Liver (tissue), 9 donors: ENCODE data around the gene LAMP5. TPM values are rescaled to one million over a fixed set of nuclear protein-coding genes. Genes with fewer than 3 reads are reported as not detected.

ENCODE experiments used
- DNase-seq: peaks from one replicate; pipeline ENCODE4 v3.0.0-alpha.2; 2017; ENCODE audit warnings: low spot score
- H3K27ac ChIP-seq, 2 donors: one replicate each; pipeline ENCODE4 v1.7.0; 2013; ENCODE audit warnings: inconsistent platforms in 2 of 2, low read length in 2 of 2, control low read depth in 1 of 2, low read depth in 1 of 2, mild to moderate bottlenecking in 1 of 2
- H3K27me3 ChIP-seq, 4 donors: one replicate each; pipeline versions ENCODE4 v1.6.1 to v1.7.0; 2013; ENCODE audit warnings: low read length in 3 of 4, inconsistent platforms in 1 of 4, mild to moderate bottlenecking in 1 of 4, moderate library complexity in 1 of 4; ENCODE audit not compliant: control insufficient read depth in 4 of 4, insufficient read depth in 4 of 4
- H3K36me3 ChIP-seq, 4 donors: one replicate each; pipeline versions ENCODE4 v1.6.1 to v1.7.0; 2013; ENCODE audit warnings: low read length in 3 of 4, mild to moderate bottlenecking in 3 of 4, low read depth in 1 of 4, moderate library complexity in 1 of 4; ENCODE audit not compliant: control insufficient read depth in 4 of 4, insufficient read depth in 3 of 4
- H3K4me1 ChIP-seq, 4 donors: one replicate each; pipeline versions ENCODE4 v1.6.1 to v1.7.0; 2013; ENCODE audit warnings: low read length in 3 of 4, mild to moderate bottlenecking in 3 of 4, moderate library complexity in 1 of 4; ENCODE audit not compliant: control insufficient read depth in 4 of 4, insufficient read depth in 4 of 4
- H3K4me3 ChIP-seq, 3 donors: one replicate each; pipeline versions ENCODE4 v1.6.1 to v1.7.0; 2013; ENCODE audit warnings: low read length in 3 of 3, control low read depth in 1 of 3, low read depth in 1 of 3, mild to moderate bottlenecking in 1 of 3
- H3K9ac ChIP-seq, 2 donors: one replicate each; pipeline ENCODE4 v1.7.0; 2013; ENCODE audit warnings: low read length in 2 of 2, mild to moderate bottlenecking in 2 of 2, moderate library complexity in 2 of 2, control low read depth in 1 of 2, low read depth in 1 of 2
- H3K9me3 ChIP-seq, 4 donors: one replicate each; pipeline versions ENCODE4 v1.6.1 to v1.7.0; 2013; ENCODE audit warnings: low read length in 3 of 4; ENCODE audit not compliant: control insufficient read depth in 4 of 4
- ATF3 ChIP-seq: IDR thresholded peaks from 2 replicates; pipeline ENCODE4 v1.6.1; 2016; ENCODE audit warnings: antibody characterized with exemption
- CTCF ChIP-seq: fragments of 150-350 bp; IDR thresholded peaks from 2 replicates; pipeline ENCODE4 v1.5.1; 2017; ENCODE audit warnings: improper control_type of control experiment, low read depth, low read length; ENCODE audit not compliant: missing input control
- EGR1 ChIP-seq, 2 donors: IDR thresholded peaks; 2 replicates each; pipeline ENCODE4 v1.6.1; 2016 to 2018; ENCODE audit warnings: antibody characterized with exemption in 2 of 2, low read depth in 2 of 2
- GABPA ChIP-seq, 2 donors: IDR thresholded peaks in 1 of 2; conservative IDR thresholded peaks in 1 of 2; 2 replicates each; pipeline ENCODE4 v1.6.1; 2016; ENCODE audit warnings: antibody characterized with exemption in 2 of 2, mild to moderate bottlenecking in 1 of 2, moderate library complexity in 1 of 2
- HNF4A ChIP-seq, 2 donors: conservative IDR thresholded peaks; 2 replicates each; pipeline ENCODE4 v1.6.1; 2016; ENCODE audit warnings: antibody characterized with exemption in 2 of 2, mild to moderate bottlenecking in 2 of 2
- HNF4G ChIP-seq: IDR thresholded peaks from 2 replicates; pipeline ENCODE4 v1.6.1; 2016; ENCODE audit warnings: antibody characterized with exemption
- JUND ChIP-seq, 2 donors: IDR thresholded peaks; 2 replicates each; pipeline ENCODE4 v1.6.1; 2016; ENCODE audit warnings: antibody characterized with exemption in 2 of 2
- MAX ChIP-seq: IDR thresholded peaks from 2 replicates; pipeline ENCODE4 v1.6.1; 2016; ENCODE audit warnings: antibody characterized with exemption
- NR2F2 ChIP-seq: IDR thresholded peaks from 2 replicates; pipeline ENCODE4 v1.6.1; 2016; ENCODE audit warnings: antibody characterized with exemption
- RAD21 ChIP-seq, 2 donors: IDR thresholded peaks; 2 replicates each; pipeline ENCODE4 v1.6.1; 2016; ENCODE audit warnings: antibody characterized with exemption in 2 of 2, mild to moderate bottlenecking in 2 of 2
- REST ChIP-seq: IDR thresholded peaks from 2 replicates; pipeline ENCODE4 v1.6.1; 2016; ENCODE audit warnings: antibody characterized with exemption, mild to moderate bottlenecking
- SP1 ChIP-seq: IDR thresholded peaks from 2 replicates; pipeline ENCODE4 v1.6.1; 2018; ENCODE audit warnings: antibody characterized with exemption, mild to moderate bottlenecking
- YY1 ChIP-seq: IDR thresholded peaks from 2 replicates; pipeline ENCODE4 v1.6.1; 2016; ENCODE audit warnings: antibody characterized with exemption, mild to moderate bottlenecking
- ZBTB33 ChIP-seq: IDR thresholded peaks from 2 replicates; pipeline ENCODE4 v1.6.1; 2016; ENCODE audit warnings: antibody characterized with exemption
- WGBS: extraction: QIAGEN DNeasy Blood & Tissue Kit; methylation state at CpG from one replicate; pipeline ENCODE4 v1.1.7; 2013; 5-methylcytosine and 5-hydroxymethylcytosine counted together
- polyA plus RNA-seq, 2 donors: library from polyadenylated mRNA; stranded (reverse) in 1 of 2; unstranded in 1 of 2; fragments of 200-250 nt in 1 of 2; fragments of >200 nt in 1 of 2; fragmentation: Nextera tagmentation in 1 of 2; extraction: Ambion mirVana in 1 of 2; gene quantifications; one replicate each; pipeline versions ENCODE4 v1.2.1 to v1.2.3, GENCODE V29; 2013 to 2015
- total RNA-seq, 2 donors: library from RNA; depleted of rRNA; stranded (reverse); fragments of >200 nt; gene quantifications; one replicate each; pipeline ENCODE4 v1.2.3, GENCODE V29; 2014
- donor health status: healthy.
- donor health status: healthy.
- donor health status: healthy.
- donor health status: healthy.
- donor health status: healthy.

Gene LAMP5
- total and polyA plus RNA-seq, 4 donors = 0.08 to 0.09 TPM; not detected in 2

GRCh38 chr20:9476637-9477036 is 37.8 kb upstream of the LAMP5 start:
- Histone ChIP-seq H3K4me1 (no peaks in the 10 kb centered on the region), H3K27me3 (no peaks in the 10 kb centered on the region), H3K9ac (no peak overlapping the region), H3K27ac (no peak overlapping the region), H3K9me3 (no peaks in the 10 kb centered on the region), H3K4me3 (no peak overlapping the region), H3K36me3 (no peaks in the 10 kb centered on the region)
- DNase-seq = no peak
- 81% methylated on average over 7 of the region's 7 CpGs for WGBS
- TF ChIP-seq GABPA (IDR thresholded peaks at IDR 0.05 in 1 of 2, conservative IDR thresholded peaks at IDR 0.05 in 1 of 2) (no peak), EGR1 (IDR thresholded peaks at IDR 0.05; ENCODE audit: low read depth in 2 of 2) (no peak), ATF3 (no peak), SP1 (no peak), HNF4G (no peak), JUND (IDR thresholded peaks at IDR 0.05) (no peak), REST (no peak), CTCF (no peak), NR2F2 (no peak), HNF4A (conservative IDR thresholded peaks at IDR 0.05) (no peak)

- DNase-seq = no peak
- 68% methylated on average over 4 of the region's 4 CpGs for WGBS
- Histone ChIP-seq H3K27me3 (no peaks in the 10 kb centered on the region), H3K36me3 (no peaks in the 10 kb centered on the region), H3K4me3 (no peak overlapping the region), H3K4me1 (no peaks in the 10 kb centered on the region), H3K9ac (no peak overlapping the region), H3K9me3 (no peaks in the 10 kb centered on the region), H3K27ac (no peak overlapping the region)
- TF ChIP-seq EGR1 (IDR thresholded peaks at IDR 0.05; ENCODE audit: low read depth in 2 of 2) = no peak
- TF ChIP-seq JUND (IDR thresholded peaks at IDR 0.05) = no peak
- no peak for TF ChIP-seq ZBTB33
- no peak for TF ChIP-seq HNF4G
- no peak for TF ChIP-seq HNF4A (conservative IDR thresholded peaks at IDR 0.05)
- TF ChIP-seq ATF3 = no peak
- TF ChIP-seq RAD21 (IDR thresholded peaks at IDR 0.05) = no peak
- no peak for TF ChIP-seq MAX
- TF ChIP-seq CTCF = no peak
- TF ChIP-seq YY1 = no peak
- no peak for TF ChIP-seq GABPA (IDR thresholded peaks at IDR 0.05 in 1 of 2, conservative IDR thresholded peaks at IDR 0.05 in 1 of 2)
Measured at GRCh38 chr20:9478771-9479170, 35.6 kb upstream of the LAMP5 start.
